OCI-LY7 (cell line): ENCODE results near the gene POU2F3. TPM values are rescaled to one million over a fixed set of nuclear protein-coding genes. Genes with fewer than 3 reads are reported as not detected.

Experiments used
- BruUV-seq: library from RNA; stranded (reverse); fragments of 400-500 nt; replicated peaks from 2 replicates; lab custom pipeline; 2021; lab: Mats Ljungman, UMichigan
- CTCF ChIA-PET: fragments of 300-600 bp; sonication (Branson Sonifier 250); formaldehyde crosslinking; loops from one replicate; lab custom pipeline; 2022; ENCODE audit warnings: antibody characterized with exemption; ENCODE audit not compliant: unreplicated experiment; lab: Charles Lee
- POLR2A ChIA-PET: fragments of 300-600 bp; sonication (Branson Sonifier 250); formaldehyde crosslinking; loops from one replicate; lab custom pipeline; 2022; ENCODE audit warnings: antibody characterized with exemption; lab: Charles Lee
- DNase-seq: peaks from one replicate; pipeline ENCODE4 v3.0.0-alpha.2; 2015; ENCODE audit warnings: low spot score
- H2AFZ ChIP-seq: fragments of 200-600 bp; sonication (generic), shearing (Covaris generic); 2 replicates; pipeline ENCODE4 v1.6.1; 2014; ENCODE audit warnings: mild to moderate bottlenecking, antibody characterized with exemption, low read length, moderate library complexity
- H3K27ac ChIP-seq: fragments of 200-600 bp; sonication (generic); 2 replicates; pipeline ENCODE4 v1.5.1; 2014; ENCODE audit warnings: mixed run types, low read depth, mild to moderate bottlenecking, moderate library complexity, low read length, inconsistent platforms; ENCODE audit not compliant: poor library complexity, severe bottlenecking
- H3K36me3 ChIP-seq: fragments of 200-600 bp; sonication (generic); 2 replicates; pipeline ENCODE4 v1.6.1; 2014; ENCODE audit warnings: mild to moderate bottlenecking, antibody characterized with exemption, low read length, moderate library complexity, mixed read lengths; ENCODE audit not compliant: insufficient read depth
- H3K4me1 ChIP-seq: fragments of 200-600 bp; sonication (generic); 2 replicates; pipeline ENCODE4 v1.5.1; 2014; ENCODE audit warnings: mild to moderate bottlenecking, low read length; ENCODE audit not compliant: insufficient read depth, poor library complexity, severe bottlenecking
- H3K4me2 ChIP-seq: fragments of 200-600 bp; sonication (generic); 2 replicates; pipeline ENCODE4 v1.6.1; 2014; ENCODE audit warnings: mild to moderate bottlenecking, low read length
- H3K4me3 ChIP-seq: fragments of 200-600 bp; sonication (generic); 2 replicates; pipeline ENCODE4 v1.5.1; 2014; ENCODE audit warnings: mild to moderate bottlenecking, low read depth, low read length; ENCODE audit not compliant: poor library complexity, severe bottlenecking
- H3K79me2 ChIP-seq: fragments of 200-600 bp; sonication (generic); 2 replicates; pipeline ENCODE4 v1.6.1; 2016; ENCODE audit warnings: low read depth, mild to moderate bottlenecking, low read length, moderate library complexity, mixed read lengths; ENCODE audit not compliant: insufficient read depth
- H3K9me2 ChIP-seq: fragments of 200-600 bp; sonication (generic); 2 replicates; pipeline ENCODE4 v1.6.1; 2016; ENCODE audit warnings: mild to moderate bottlenecking, low read length, mixed read lengths; ENCODE audit not compliant: insufficient read depth
- H3K9me3 ChIP-seq: fragments of 200-600 bp; sonication (generic); 2 replicates; pipeline ENCODE4 v1.6.1; 2014; ENCODE audit warnings: mild to moderate bottlenecking, mixed run types, low read length, mixed read lengths
- H4K20me1 ChIP-seq: fragments of 200-600 bp; sonication (generic); 2 replicates; pipeline ENCODE4 v1.6.1; 2014; ENCODE audit warnings: mild to moderate bottlenecking, antibody characterized with exemption, low read length, moderate library complexity, mixed read lengths; ENCODE audit not compliant: insufficient read depth
- CTCF ChIP-seq: fragments of 200-600 bp; sonication (generic); conservative IDR thresholded peaks from 2 replicates; pipeline ENCODE4 v1.5.1; 2014; ENCODE audit warnings: mild to moderate bottlenecking, antibody characterized with exemption, low read length, moderate library complexity, mixed read lengths
- EZH2phosphoT487 ChIP-seq: fragments of 200-600 bp; sonication (generic); IDR thresholded peaks from 2 replicates; pipeline ENCODE4 v1.6.1; 2018; ENCODE audit warnings: low read depth, borderline replicate concordance, mild to moderate bottlenecking, mixed run types, antibody characterized with exemption, low read length, moderate library complexity, mixed read lengths
- intact Hi-C: fragments of 100-400 bp; cut with micrococcal nuclease; formaldehyde crosslinking; loops from one replicate; pipeline ENCODE4 v1.10.0; 2022; ENCODE audit not compliant: unreplicated experiment
- total RNA-seq, 2 experiments: library from RNA; depleted of rRNA in 1 of 2; stranded (reverse); fragments of >200 nt in 1 of 2; shearing (Covaris generic) in 1 of 2; gene quantifications; 2 replicates each; pipeline ENCODE4 v1.2.3, GENCODE V29; 2014 to 2022

POU2F3 gene
- total RNA-seq, 2 experiments from 2014 or later = 0.16 TPM; not detected in 1

GRCh38 chr11:120255519-120255866 is 15.6 kb downstream of the POU2F3 start:
- DNase-seq = no peak
- H3K9me2 ChIP-seq = no peaks in the 10 kb centered on the region
- no peaks in the 10 kb centered on the region for H3K36me3 ChIP-seq
- no peaks in the 10 kb centered on the region for H3K4me1 ChIP-seq
- no peak overlapping the region for H3K4me3 ChIP-seq
- TF ChIP-seq CTCF = no peak
- no peak for TF ChIP-seq EZH2phosphoT487
- H3K79me2 ChIP-seq = no peaks in the 10 kb centered on the region
- no peak overlapping the region for H3K27ac ChIP-seq
- H4K20me1 ChIP-seq = no peaks in the 10 kb centered on the region
- no peaks in the 10 kb centered on the region for H3K9me3 ChIP-seq
- CTCF ChIA-PET = no interaction called here
- no peak overlapping the region for H3K4me2 ChIP-seq
- no peak overlapping the region for H2AFZ ChIP-seq
- BruUV-seq = no TSS peak
- intact Hi-C loops = no loop called here
- POLR2A ChIA-PET = no interaction called here

GRCh38 chr11:120256178-120256577 is 16.2 kb downstream of the POU2F3 start:
- no peak overlapping the region for H3K4me2 ChIP-seq
- H3K9me2 ChIP-seq = no peaks in the 10 kb centered on the region
- POLR2A ChIA-PET = no interaction called here
- no peaks in the 10 kb centered on the region for H3K4me1 ChIP-seq
- H3K79me2 ChIP-seq = no peaks in the 10 kb centered on the region
- intact Hi-C loops = no loop called here
- no peaks in the 10 kb centered on the region for H4K20me1 ChIP-seq
- DNase-seq = no peak
- no peaks in the 10 kb centered on the region for H3K36me3 ChIP-seq
- CTCF ChIA-PET = no interaction called here
- H2AFZ ChIP-seq = no peak overlapping the region
- no peak for TF ChIP-seq CTCF
- TF ChIP-seq EZH2phosphoT487 = no peak
- no peak overlapping the region for H3K4me3 ChIP-seq
- no TSS peak for BruUV-seq
- no peaks in the 10 kb centered on the region for H3K9me3 ChIP-seq
- H3K27ac ChIP-seq = no peak overlapping the region

GRCh38 chr11:120256779-120257178 is 16.8 kb downstream of the POU2F3 start:
- Histone ChIP-seq H3K36me3 (no peaks in the 10 kb centered on the region), H4K20me1 (no peaks in the 10 kb centered on the region), H3K4me1 (no peaks in the 10 kb centered on the region), H3K4me3 (no peak overlapping the region), H3K79me2 (no peaks in the 10 kb centered on the region), H3K9me2 (no peaks in the 10 kb centered on the region), H3K4me2 (no peak overlapping the region), H3K9me3 (no peaks in the 10 kb centered on the region), H2AFZ (no peak overlapping the region), H3K27ac (no peak overlapping the region)
- CTCF ChIA-PET = no interaction called here
- intact Hi-C loops = no loop called here
- POLR2A ChIA-PET = no interaction called here
- BruUV-seq = no TSS peak
- TF ChIP-seq CTCF (no peak), EZH2phosphoT487 (no peak)
- no peak for DNase-seq
